WTC11 (cell line): ENCODE results near the gene LRP4. TPM values are rescaled to one million over a fixed set of nuclear protein-coding genes. Genes with fewer than 3 reads are reported as not detected.

ENCODE experiments used
- ATAC-seq: fragments of 200-7000 bp; cut with Tn5 transposase; 2 replicates; pipeline ENCODE4 v1.10.0; 2021; ENCODE audit warnings: mild to moderate bottlenecking, moderate library complexity
- CTCF ChIA-PET: fragments of 300-600 bp; sonication (Branson Sonifier 250); formaldehyde crosslinking; loops from one replicate; lab custom pipeline; 2021; ENCODE audit warnings: antibody characterized with exemption; lab: Charles Lee
- POLR2A ChIA-PET: fragments of 350-600 bp; sonication (Branson Sonifier 250); formaldehyde crosslinking; loops from one replicate; lab custom pipeline; 2021; ENCODE audit warnings: antibody characterized with exemption; lab: Charles Lee
- DNase-seq: peaks from one replicate; pipeline ENCODE4 v3.0.0; 2021; ENCODE audit warnings: low spot score
- H3K27ac Mint-ChIP-seq: 2 replicates; pipeline ENCODE4 v1.8.0; 2021; ENCODE audit warnings: mixed read lengths
- H3K27me3 Mint-ChIP-seq: 2 replicates; pipeline ENCODE4 v1.8.0; 2021; ENCODE audit warnings: low read depth, mild to moderate bottlenecking, moderate library complexity, mixed read lengths
- H3K36me3 Mint-ChIP-seq: 2 replicates; pipeline ENCODE4 v1.8.0; 2021; ENCODE audit warnings: mixed read lengths
- H3K4me1 Mint-ChIP-seq: 2 replicates; pipeline ENCODE4 v1.8.0; 2022; ENCODE audit warnings: mixed read lengths
- H3K4me3 Mint-ChIP-seq: 2 replicates; pipeline ENCODE4 v1.8.0; 2021; ENCODE audit warnings: mild to moderate bottlenecking, moderate library complexity, mixed read lengths
- H3K9me3 Mint-ChIP-seq: 2 replicates; pipeline ENCODE4 v1.8.0; 2021; ENCODE audit warnings: mixed read lengths
- CREB1 ChIP-seq: sonication (generic); formaldehyde crosslinking; IDR thresholded peaks from 2 replicates; pipeline ENCODE4 v1.8.0; 2023; ENCODE audit warnings: mild to moderate bottlenecking, missing genetic modification reagents
- CREM ChIP-seq: sonication (generic); formaldehyde crosslinking; IDR thresholded peaks from 2 replicates; pipeline ENCODE4 v1.8.1; 2022; ENCODE audit warnings: mild to moderate bottlenecking, missing genetic modification reagents, moderate library complexity
- FOXJ3 ChIP-seq: sonication (generic); formaldehyde crosslinking; IDR thresholded peaks from 2 replicates; pipeline ENCODE4 v1.9.0; 2021; ENCODE audit warnings: missing genetic modification reagents, mild to moderate bottlenecking, borderline replicate concordance
- GTF2I ChIP-seq: fragments of 250-450 bp; sonication (Bioruptor Pico); conservative IDR thresholded peaks from 2 replicates; pipeline ENCODE4 v1.4.0; 2021; ENCODE audit warnings: mild to moderate bottlenecking
- KAT7 ChIP-seq: sonication (generic); formaldehyde crosslinking; IDR thresholded peaks from 2 replicates; pipeline ENCODE4 v1.8.1; 2023; ENCODE audit warnings: missing genetic modification reagents, mild to moderate bottlenecking, borderline replicate concordance
- MXD4 ChIP-seq: fragments of 250-450 bp; sonication (Bioruptor Pico); IDR thresholded peaks from 2 replicates; pipeline ENCODE4 v1.8.0; 2021; ENCODE audit warnings: mild to moderate bottlenecking, moderate library complexity, borderline replicate concordance
- NR2C2 ChIP-seq: sonication (generic); formaldehyde crosslinking; IDR thresholded peaks from 2 replicates; pipeline ENCODE4 v1.8.0; 2022; ENCODE audit warnings: mild to moderate bottlenecking, missing genetic modification reagents
- OVOL2 ChIP-seq: fragments of 250-450 bp; sonication (Bioruptor Pico); IDR thresholded peaks from 2 replicates; pipeline ENCODE4 v1.9.0; 2021; ENCODE audit warnings: mild to moderate bottlenecking, borderline replicate concordance
- SOX15 ChIP-seq: fragments of 250-450 bp; sonication (Bioruptor Pico); IDR thresholded peaks from 2 replicates; pipeline ENCODE4 v1.9.0; 2021; ENCODE audit warnings: mild to moderate bottlenecking
- TCF7 ChIP-seq: sonication (generic); formaldehyde crosslinking; IDR thresholded peaks from 2 replicates; pipeline ENCODE4 v1.8.0; 2022; ENCODE audit warnings: mild to moderate bottlenecking, low read depth, missing genetic modification reagents, moderate library complexity
- ZBTB21 ChIP-seq: sonication (generic); formaldehyde crosslinking; IDR thresholded peaks from 2 replicates; pipeline ENCODE4 v1.8.1; 2023; ENCODE audit warnings: mild to moderate bottlenecking, missing genetic modification reagents, borderline replicate concordance
- ZNF138 ChIP-seq: sonication (generic); formaldehyde crosslinking; conservative IDR thresholded peaks from 2 replicates; pipeline ENCODE4 v1.8.1; 2022; ENCODE audit warnings: mild to moderate bottlenecking, moderate library complexity, missing genetic modification reagents
- ZNF219 ChIP-seq: sonication (generic); formaldehyde crosslinking; IDR thresholded peaks from 2 replicates; pipeline ENCODE4 v1.8.0; 2023; ENCODE audit warnings: missing genetic modification reagents, mild to moderate bottlenecking, borderline replicate concordance
- ZNF232 ChIP-seq: sonication (generic); formaldehyde crosslinking; IDR thresholded peaks from 2 replicates; pipeline ENCODE4 v1.8.0; 2022; ENCODE audit warnings: mild to moderate bottlenecking, missing genetic modification reagents
- ZNF317 ChIP-seq: sonication (generic); formaldehyde crosslinking; IDR thresholded peaks from 2 replicates; pipeline ENCODE4 v1.8.1; 2023; ENCODE audit warnings: low read depth, mild to moderate bottlenecking, moderate library complexity, missing genetic modification reagents, borderline replicate concordance
- ZNF423 ChIP-seq: fragments of 250-450 bp; sonication (Bioruptor Pico); IDR thresholded peaks from 2 replicates; pipeline ENCODE4 v2.1.2; 2022; ENCODE audit warnings: mild to moderate bottlenecking, moderate library complexity
- total RNA-seq: library from RNA; stranded (reverse); gene quantifications from 3 replicates; pipeline ENCODE4 v1.2.3, GENCODE V29; 2021
- TF ChIP-seq, protein P1 (sequence below): sonication (generic); formaldehyde crosslinking; IDR thresholded peaks from 2 replicates; pipeline ENCODE4 v1.8.1; 2023; ENCODE audit warnings: mild to moderate bottlenecking, missing genetic modification reagents, moderate library complexity
- TF ChIP-seq, protein P2 (sequence below): fragments of 250-450 bp; sonication (Bioruptor Pico); IDR thresholded peaks from 2 replicates; pipeline ENCODE4 v1.8.0; 2021; ENCODE audit warnings: mild to moderate bottlenecking
- TF ChIP-seq, protein P3 (sequence below): sonication (generic); formaldehyde crosslinking; IDR thresholded peaks from 2 replicates; pipeline ENCODE4 v1.8.0; 2022; ENCODE audit warnings: missing genetic modification reagents
- TF ChIP-seq, protein P4 (sequence below): sonication (generic); formaldehyde crosslinking; IDR thresholded peaks from 2 replicates; pipeline ENCODE4 v1.8.1; 2022; ENCODE audit warnings: low read depth, mild to moderate bottlenecking, moderate library complexity, missing genetic modification reagents, borderline replicate concordance
- TF ChIP-seq, protein P5 (sequence below): sonication (generic); formaldehyde crosslinking; conservative IDR thresholded peaks from 2 replicates; pipeline ENCODE4 v1.8.1; 2023; ENCODE audit warnings: mild to moderate bottlenecking, low read depth, missing genetic modification reagents, moderate library complexity
- TF ChIP-seq, protein P6 (sequence below): sonication (generic); formaldehyde crosslinking; IDR thresholded peaks from 2 replicates; pipeline ENCODE4 v1.8.0; 2022; ENCODE audit warnings: mild to moderate bottlenecking, missing genetic modification reagents

LRP4 gene
- total RNA-seq, 1 experiment from 2014 or later = 39.5 TPM

DNA sequence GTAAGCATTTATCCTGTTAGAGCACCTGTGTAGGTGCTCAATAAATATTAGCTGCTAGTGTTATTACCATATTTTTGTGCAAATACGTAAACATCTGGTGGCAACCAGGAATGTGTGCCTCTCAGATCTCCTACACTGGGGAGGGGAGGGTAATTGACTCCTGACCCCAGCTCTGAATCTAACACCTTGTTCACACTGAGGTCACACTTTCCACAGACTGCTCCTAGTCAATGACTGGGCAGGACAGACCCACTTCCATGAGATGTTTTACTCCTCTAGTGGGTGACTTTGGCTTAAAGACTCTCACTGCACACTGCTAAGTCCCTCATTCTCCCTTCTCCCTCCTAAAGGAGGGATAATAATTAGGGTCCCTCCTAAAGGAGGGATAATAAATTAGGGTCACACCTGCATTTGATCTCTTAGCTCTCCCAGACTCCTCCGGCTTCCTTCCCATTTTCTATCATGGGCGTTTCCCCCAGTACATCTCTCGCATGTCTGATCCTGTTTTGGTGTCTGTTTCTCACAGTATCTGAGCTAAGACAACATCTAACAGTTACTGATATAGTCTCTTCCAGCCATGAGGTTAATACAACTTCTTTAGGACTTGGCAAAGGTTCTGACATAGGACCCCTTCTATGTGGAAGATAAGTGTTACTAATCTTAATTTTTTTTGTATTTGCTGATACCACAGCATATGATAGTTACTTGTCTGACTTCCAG, 26.2 kb upstream of the LRP4 start:
- TF ChIP-seq FOXJ3 (CRISPR knock-in tag) (no peak), NR2C2 (CRISPR knock-in tag) (no peak), CREM (CRISPR knock-in tag) (no peak), MXD4 (CRISPR knock-in tag) (no peak), ZNF423 (CRISPR knock-in tag) (no peak), GTF2I (CRISPR knock-in tag) (no peak), SOX15 (CRISPR knock-in tag) (no peak), ZNF138 (CRISPR knock-in tag) (no peak), CREB1 (CRISPR knock-in tag) (no peak), ZNF219 (no peak), KAT7 (CRISPR knock-in tag) (no peak)
- TF ChIP-seq, protein P1, sequence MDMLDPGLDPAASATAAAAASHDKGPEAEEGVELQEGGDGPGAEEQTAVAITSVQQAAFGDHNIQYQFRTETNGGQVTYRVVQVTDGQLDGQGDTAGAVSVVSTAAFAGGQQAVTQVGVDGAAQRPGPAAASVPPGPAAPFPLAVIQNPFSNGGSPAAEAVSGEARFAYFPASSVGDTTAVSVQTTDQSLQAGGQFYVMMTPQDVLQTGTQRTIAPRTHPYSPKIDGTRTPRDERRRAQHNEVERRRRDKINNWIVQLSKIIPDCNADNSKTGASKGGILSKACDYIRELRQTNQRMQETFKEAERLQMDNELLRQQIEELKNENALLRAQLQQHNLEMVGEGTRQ = no peak
- TF ChIP-seq, protein P2, sequence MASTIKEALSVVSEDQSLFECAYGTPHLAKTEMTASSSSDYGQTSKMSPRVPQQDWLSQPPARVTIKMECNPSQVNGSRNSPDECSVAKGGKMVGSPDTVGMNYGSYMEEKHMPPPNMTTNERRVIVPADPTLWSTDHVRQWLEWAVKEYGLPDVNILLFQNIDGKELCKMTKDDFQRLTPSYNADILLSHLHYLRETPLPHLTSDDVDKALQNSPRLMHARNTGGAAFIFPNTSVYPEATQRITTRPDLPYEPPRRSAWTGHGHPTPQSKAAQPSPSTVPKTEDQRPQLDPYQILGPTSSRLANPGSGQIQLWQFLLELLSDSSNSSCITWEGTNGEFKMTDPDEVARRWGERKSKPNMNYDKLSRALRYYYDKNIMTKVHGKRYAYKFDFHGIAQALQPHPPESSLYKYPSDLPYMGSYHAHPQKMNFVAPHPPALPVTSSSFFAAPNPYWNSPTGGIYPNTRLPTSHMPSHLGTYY (CRISPR knock-in tag) = no peak
- TF ChIP-seq, protein P3, sequence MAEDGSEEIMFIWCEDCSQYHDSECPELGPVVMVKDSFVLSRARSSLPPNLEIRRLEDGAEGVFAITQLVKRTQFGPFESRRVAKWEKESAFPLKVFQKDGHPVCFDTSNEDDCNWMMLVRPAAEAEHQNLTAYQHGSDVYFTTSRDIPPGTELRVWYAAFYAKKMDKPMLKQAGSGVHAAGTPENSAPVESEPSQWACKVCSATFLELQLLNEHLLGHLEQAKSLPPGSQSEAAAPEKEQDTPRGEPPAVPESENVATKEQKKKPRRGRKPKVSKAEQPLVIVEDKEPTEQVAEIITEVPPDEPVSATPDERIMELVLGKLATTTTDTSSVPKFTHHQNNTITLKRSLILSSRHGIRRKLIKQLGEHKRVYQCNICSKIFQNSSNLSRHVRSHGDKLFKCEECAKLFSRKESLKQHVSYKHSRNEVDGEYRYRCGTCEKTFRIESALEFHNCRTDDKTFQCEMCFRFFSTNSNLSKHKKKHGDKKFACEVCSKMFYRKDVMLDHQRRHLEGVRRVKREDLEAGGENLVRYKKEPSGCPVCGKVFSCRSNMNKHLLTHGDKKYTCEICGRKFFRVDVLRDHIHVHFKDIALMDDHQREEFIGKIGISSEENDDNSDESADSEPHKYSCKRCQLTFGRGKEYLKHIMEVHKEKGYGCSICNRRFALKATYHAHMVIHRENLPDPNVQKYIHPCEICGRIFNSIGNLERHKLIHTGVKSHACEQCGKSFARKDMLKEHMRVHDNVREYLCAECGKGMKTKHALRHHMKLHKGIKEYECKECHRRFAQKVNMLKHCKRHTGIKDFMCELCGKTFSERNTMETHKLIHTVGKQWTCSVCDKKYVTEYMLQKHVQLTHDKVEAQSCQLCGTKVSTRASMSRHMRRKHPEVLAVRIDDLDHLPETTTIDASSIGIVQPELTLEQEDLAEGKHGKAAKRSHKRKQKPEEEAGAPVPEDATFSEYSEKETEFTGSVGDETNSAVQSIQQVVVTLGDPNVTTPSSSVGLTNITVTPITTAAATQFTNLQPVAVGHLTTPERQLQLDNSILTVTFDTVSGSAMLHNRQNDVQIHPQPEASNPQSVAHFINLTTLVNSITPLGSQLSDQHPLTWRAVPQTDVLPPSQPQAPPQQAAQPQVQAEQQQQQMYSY = no peak
- TF ChIP-seq, protein P4, sequence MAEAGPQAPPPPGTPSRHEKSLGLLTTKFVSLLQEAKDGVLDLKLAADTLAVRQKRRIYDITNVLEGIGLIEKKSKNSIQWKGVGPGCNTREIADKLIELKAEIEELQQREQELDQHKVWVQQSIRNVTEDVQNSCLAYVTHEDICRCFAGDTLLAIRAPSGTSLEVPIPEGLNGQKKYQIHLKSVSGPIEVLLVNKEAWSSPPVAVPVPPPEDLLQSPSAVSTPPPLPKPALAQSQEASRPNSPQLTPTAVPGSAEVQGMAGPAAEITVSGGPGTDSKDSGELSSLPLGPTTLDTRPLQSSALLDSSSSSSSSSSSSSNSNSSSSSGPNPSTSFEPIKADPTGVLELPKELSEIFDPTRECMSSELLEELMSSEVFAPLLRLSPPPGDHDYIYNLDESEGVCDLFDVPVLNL (CRISPR knock-in tag) = no peak

DNA sequence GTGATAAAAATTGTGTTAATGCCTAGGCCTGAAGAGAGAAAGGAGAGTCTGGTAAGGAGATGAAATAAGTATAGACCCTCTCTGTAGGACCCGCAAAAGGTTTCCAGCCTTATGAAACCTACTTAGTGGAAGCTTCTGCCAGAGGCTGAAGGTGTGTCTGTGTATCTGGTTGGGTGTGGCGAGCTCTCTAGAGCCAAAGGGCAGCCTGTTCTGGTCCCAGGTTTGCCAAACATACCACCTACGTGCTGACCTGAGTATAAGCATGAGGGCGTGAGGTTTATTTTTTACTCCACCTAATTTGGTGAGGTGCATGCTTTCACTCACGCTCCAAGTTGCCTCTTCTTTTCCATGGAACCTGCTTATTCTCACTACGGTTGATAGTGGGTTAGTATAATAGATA, 23.8 kb upstream of the LRP4 start:
- no peak for ATAC-seq
- CTCF ChIA-PET = interaction anchor here (1.4 kb wide), 1 partner anchor 211 kb away, joined by 4 read pairs; no protein-coding TSS in a partner anchor
- TF ChIP-seq, protein P2 (CRISPR knock-in tag) = no peak
- TF ChIP-seq, protein P5, sequence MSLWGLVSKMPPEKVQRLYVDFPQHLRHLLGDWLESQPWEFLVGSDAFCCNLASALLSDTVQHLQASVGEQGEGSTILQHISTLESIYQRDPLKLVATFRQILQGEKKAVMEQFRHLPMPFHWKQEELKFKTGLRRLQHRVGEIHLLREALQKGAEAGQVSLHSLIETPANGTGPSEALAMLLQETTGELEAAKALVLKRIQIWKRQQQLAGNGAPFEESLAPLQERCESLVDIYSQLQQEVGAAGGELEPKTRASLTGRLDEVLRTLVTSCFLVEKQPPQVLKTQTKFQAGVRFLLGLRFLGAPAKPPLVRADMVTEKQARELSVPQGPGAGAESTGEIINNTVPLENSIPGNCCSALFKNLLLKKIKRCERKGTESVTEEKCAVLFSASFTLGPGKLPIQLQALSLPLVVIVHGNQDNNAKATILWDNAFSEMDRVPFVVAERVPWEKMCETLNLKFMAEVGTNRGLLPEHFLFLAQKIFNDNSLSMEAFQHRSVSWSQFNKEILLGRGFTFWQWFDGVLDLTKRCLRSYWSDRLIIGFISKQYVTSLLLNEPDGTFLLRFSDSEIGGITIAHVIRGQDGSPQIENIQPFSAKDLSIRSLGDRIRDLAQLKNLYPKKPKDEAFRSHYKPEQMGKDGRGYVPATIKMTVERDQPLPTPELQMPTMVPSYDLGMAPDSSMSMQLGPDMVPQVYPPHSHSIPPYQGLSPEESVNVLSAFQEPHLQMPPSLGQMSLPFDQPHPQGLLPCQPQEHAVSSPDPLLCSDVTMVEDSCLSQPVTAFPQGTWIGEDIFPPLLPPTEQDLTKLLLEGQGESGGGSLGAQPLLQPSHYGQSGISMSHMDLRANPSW (CRISPR knock-in tag) = no peak
- TF ChIP-seq ZNF317 (no peak), ZNF232 (CRISPR knock-in tag) (no peak), ZBTB21 (CRISPR knock-in tag) (no peak), OVOL2 (CRISPR knock-in tag) (no peak), TCF7 (CRISPR knock-in tag) (no peak)
- TF ChIP-seq, protein P6, sequence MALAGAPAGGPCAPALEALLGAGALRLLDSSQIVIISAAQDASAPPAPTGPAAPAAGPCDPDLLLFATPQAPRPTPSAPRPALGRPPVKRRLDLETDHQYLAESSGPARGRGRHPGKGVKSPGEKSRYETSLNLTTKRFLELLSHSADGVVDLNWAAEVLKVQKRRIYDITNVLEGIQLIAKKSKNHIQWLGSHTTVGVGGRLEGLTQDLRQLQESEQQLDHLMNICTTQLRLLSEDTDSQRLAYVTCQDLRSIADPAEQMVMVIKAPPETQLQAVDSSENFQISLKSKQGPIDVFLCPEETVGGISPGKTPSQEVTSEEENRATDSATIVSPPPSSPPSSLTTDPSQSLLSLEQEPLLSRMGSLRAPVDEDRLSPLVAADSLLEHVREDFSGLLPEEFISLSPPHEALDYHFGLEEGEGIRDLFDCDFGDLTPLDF (CRISPR knock-in tag) = no peak

More for the DNA sequence above, 26.2 kb upstream of the LRP4 start:
- no peak for DNase-seq
- H3K9me3 Mint-ChIP-seq = no peaks in the 10 kb centered on the region
- H3K27me3 Mint-ChIP-seq = no peaks in the 10 kb centered on the region
- H3K4me1 Mint-ChIP-seq = no peaks in the 10 kb centered on the region; the same call in 1 of the 2 replicates
- H3K36me3 Mint-ChIP-seq = no peaks in the 10 kb centered on the region
- peak overlapping the region; percentile 21; the same call in 1 of the 2 replicates for H3K27ac Mint-ChIP-seq
- no peak for ATAC-seq
- ChIA-PET CTCF (interaction anchor here (1.1 kb wide), 1 partner anchor 209 kb away, joined by 7 read pairs; no protein-coding TSS in a partner anchor), POLR2A (interaction anchor here (0.6 kb wide), 1 partner anchor 741 kb away, joined by 3 read pairs; no protein-coding TSS in a partner anchor)
- H3K4me3 Mint-ChIP-seq = no peak overlapping the region

More for the DNA sequence above, 23.8 kb upstream of the LRP4 start:
- Mint-ChIP-seq H3K4me3 (no peak overlapping the region), H3K27me3 (no peaks in the 10 kb centered on the region), H3K36me3 (no peaks in the 10 kb centered on the region), H3K9me3 (no peaks in the 10 kb centered on the region), H3K27ac (no peak overlapping the region), H3K4me1 (peaks cover 2% of the 10 kb centered on the region)
- POLR2A ChIA-PET = no interaction called here
- DNase-seq = no peak
